Stimulated activated CD4-positive, alpha-beta T cell treated with anti-CD3 and anti-CD28 coated beads, Interleukin-1b, Interleukin-23, amount 100 ng/mL, for 4 hours (primary cell): ENCODE data around the gene SLC39A11.
"Not testable (repeated sequence)": the region's sequence is repeated elsewhere in the genome, so short reads cannot be mapped to it uniquely, and the experiment has no call there.

Experiments used
- DNase-seq, 2 donors: peaks; one replicate each; pipeline ENCODE4 v3.0.0-alpha.2; 2020; ENCODE audit warnings: low read depth in 2 of 2

SLC39A11 gene

DNA sequence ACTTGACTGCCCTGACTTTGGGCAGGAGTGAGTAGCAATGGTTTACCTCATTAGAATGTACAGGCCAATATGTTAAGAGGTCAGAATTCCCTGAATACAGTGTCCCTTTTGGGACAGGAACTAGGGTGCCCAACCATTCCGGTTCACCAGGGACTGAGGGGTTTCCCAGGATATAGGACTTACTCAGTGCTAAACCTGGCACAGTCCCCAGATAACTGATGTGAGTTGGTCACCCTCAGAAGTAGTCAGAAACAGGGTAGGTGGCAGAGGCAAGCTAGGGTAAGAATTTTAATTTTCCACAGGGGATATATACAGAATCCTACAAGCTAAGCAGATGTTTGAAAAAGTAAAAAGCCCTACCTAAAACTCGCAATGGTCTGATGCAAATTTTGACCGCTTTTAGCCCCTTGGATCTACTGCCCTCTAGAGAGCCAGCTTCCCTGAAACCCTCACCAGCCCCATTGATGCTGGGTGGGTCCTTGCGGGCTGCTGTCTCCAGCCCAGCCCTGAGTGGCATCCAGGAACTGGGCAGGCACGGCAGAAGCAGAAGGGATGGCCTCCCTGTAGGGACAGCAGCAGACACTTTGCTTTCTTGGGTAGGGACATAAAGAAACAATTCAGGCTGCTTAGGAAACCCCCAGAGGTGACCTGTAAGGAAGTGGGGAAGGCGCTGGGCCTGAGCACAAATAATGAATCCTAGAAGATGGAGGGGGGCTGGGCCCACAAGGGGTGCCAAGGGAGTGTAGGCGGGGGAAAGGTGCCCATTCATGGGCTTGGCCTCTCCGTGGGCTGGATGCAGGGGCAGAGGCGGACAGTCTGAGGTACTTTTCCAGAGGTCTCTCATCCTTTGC lies 434.8 kb downstream of the SLC39A11 start:
- DNase-seq = no peak

DNA sequence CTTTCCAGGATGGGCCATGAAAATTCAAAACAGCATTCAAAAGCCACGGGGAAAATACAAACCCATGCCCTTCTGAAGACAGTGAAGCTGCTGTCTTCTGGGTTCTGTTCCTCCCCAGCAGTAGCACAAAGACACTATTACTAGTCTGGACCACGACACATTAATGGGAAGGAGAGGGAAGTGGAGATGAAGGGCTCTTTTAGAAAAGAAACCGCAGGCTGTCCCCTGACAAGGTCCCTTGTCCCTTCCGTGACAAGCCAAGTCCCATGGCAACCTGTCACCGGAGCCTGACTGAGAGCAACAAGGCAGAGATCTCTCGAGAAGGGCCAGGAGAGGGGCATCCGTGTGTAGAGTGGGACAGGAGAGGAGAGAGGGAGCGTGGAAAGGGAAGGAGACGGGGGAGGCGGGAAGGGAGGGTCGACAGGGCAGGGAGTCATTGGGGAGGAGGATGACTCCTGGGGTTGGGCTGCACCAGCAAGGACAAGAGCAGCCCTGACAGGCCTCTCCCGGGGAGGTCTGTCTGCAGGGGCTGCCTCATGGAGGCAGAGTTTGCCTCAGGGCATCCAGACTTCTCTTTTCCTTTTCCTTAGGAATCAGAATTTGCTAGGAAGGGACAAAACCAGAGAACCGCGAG lies 436.2 kb downstream of the SLC39A11 start:
- no peak for DNase-seq

- no peak for DNase-seq
These were observed 437.8 kb downstream of the SLC39A11 start for GRCh38 chr17:72654706-72655105.

- no peak for DNase-seq
These were observed 440.5 kb downstream of the SLC39A11 start for GRCh38 chr17:72651988-72652387.

DNA sequence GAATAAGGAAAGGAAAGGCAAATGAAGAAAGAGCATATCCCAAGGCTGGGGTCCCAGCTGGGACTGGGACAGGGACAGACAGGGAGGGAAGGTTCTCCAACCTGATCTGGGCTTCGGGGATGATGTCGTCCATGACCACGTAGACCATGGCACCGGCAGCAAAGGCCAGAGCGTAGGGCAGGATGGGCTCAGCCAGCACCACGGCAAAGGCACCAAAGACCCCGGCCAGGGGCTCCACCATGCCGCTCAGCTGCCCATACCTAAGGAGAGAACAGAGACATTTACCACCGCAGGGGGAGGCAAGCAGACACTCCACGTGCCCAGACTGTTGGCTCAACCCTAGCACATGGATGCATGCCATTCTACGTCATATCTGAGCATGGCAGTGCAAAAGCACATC lies 443.8 kb downstream of the SLC39A11 start:
- no peak for DNase-seq

- no peak for DNase-seq
These were observed 446.3 kb downstream of the SLC39A11 start for GRCh38 chr17:72646176-72646575.

DNA sequence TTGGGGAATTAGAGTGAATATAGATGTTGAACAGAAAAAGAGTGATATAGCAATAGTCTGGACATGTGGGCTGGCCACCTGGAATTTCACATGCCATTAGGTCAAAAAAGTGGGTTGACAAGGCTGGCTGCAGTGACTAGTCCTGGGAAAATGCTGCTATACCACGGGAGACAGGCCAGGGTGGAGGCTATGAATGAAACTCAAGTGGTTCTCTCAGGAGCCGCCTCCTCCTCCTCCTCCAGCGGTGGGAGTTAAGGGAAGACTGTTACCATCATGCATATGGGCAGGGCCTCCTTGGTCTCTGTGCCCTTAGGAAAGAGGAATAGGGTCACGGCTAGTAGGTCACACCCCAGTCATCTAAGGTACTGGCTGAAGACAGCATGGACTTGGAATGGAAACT lies 448.0 kb downstream of the SLC39A11 start:
- no peak for DNase-seq

DNA sequence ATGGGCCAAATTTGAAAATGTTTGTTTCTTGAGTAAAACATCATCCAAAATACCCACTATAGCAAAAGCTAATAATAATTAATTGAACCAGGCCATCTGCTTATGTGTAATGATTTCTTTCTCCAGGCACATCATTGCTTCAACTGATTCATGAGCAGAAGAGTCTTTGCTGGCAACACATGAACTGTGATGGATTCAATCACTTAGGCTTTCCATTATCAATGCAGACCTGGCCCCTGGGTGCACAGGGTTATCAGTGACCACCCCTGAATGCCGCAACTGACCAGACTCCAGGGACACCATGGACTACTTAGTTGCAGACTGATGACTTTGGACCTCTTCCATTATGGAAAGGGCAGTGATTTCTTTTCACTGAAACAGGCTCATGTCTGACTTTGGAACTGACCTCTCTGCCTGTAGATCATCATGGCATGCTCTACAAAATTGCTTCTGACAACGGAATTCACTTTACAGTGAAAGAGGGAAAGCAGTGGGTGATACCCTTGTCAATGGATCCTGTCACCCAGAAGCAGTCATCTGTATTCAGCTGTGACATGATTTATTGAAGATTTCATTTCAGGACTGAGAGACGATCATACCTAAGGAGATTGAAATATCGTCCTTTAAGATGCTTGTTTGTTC lies 448.8 kb downstream of the SLC39A11 start:
- DNase-seq = no peak

DNA sequence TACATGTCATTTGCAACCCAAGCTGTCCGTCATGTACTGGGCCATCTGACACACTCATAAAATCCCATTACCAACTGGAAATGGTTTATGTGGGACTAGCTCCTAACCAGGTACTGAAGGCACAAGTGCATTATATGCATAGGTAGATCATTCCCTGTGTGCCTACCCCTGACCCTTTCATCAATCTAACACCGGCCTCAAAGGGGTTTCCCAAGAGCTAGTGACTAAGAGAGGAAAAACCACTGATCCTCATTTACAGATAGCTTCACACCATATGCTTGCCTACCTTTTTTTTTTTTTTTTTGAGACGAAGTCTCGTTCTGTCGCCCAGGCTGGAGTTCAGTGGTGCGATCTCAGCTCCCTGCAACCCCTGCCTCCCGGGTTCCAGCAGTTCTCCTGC lies 449.8 kb downstream of the SLC39A11 start:
- no peak for DNase-seq

GRCh38 chr17:72640415-72641165 lies 451.9 kb downstream of the SLC39A11 start:
- DNase-seq = no peak

- DNase-seq = no peak
These were observed 452.8 kb downstream of the SLC39A11 start for GRCh38 chr17:72639711-72640110.

DNA sequence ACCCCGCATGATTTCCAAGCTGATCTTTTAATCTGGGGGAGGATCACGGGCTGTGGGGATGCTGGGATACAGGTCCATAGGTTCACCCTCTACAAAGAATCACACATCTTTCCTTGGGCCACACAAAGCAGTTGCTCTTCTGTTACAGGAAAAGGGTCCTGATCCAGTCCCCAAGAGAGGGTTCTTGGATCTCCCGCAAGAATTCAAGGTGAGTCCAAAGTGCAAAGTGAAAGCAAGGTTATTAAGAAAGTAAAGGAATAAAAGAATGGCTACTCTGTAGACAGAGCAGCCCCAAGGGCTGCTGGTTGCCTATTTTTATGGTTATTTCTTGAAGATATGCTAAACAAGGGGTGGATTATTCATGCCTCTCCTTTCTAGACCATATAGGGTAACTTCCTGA lies 453.6 kb downstream of the SLC39A11 start:
- DNase-seq = not testable (repeated sequence)

DNA sequence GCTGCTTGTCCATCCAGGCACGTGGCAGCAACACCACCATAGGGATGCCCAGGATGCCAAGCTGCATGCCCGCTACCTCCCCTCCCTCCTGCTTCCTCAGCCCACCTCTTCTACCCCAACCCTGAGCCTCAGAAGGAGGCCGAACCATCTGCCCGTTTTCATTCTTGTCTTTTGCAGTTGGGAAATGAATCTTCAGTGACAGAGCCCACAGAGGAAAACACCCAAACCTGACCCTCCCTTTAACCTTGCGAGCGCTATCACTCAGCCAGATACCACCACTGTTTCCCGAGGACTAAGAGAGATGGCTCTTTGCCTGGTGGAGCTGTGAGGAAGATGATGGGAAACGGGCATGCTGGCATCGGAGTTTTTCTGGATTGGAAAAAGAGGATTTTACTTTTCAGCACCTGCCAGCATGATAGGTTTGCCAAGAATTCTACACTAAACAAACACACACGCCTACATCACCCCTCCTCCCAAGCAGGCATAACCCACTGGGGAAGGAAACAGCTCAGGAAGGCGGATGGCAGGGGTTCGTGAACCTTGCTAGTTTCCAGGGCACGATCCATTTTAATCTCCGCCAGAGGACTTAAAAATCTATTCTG lies 457.4 kb downstream of the SLC39A11 start:
- no peak for DNase-seq

- no peak for DNase-seq
These were observed 457.9 kb downstream of the SLC39A11 start for GRCh38 chr17:72634621-72635020.

- no peak for DNase-seq
These were observed 460.4 kb downstream of the SLC39A11 start for GRCh38 chr17:72631949-72632684.

DNA sequence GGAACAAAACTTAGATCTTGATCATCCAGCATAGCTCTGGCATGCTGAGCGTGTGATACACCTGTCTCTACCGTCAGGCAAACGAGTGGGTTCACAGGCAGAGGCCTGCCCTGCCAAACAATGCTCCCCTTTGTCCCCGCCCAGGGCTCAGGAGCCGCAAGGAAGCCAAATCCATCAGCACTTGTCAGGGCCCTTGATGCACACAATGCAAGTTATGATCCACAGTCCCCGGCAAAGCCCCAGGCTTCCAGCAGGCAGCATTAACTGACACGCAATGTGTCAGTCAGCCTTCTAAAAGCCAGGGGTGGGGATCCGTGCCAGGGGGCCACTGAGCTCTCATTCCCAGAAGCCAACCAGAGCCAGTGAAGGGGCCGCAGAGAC lies 460.9 kb downstream of the SLC39A11 start:
- no peak for DNase-seq

- no peak for DNase-seq
These were observed 467.8 kb downstream of the SLC39A11 start for GRCh38 chr17:72624652-72625051.

DNA sequence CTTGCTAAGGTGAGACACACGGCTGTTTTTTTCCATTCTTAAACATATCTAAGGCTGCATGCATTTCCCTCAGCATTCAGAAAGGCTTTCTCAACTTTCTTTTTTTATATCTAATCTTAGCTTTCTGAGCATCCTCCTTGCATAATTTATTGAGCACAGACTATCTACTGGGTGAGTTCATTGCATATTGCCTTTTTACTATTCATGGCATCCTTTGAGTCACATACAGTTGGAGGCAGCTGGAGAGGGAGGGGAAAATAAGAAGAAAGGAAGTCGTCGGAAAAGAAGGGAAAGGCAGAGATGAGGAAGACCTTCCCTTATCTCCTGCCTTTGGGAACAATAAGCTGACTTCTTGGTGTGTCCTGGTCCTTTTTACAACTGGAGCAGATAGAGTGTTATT lies 468.3 kb downstream of the SLC39A11 start:
- no peak for DNase-seq

GRCh38 chr17:72622661-72623433 lies 469.6 kb downstream of the SLC39A11 start:
- DNase-seq = no peak

DNA sequence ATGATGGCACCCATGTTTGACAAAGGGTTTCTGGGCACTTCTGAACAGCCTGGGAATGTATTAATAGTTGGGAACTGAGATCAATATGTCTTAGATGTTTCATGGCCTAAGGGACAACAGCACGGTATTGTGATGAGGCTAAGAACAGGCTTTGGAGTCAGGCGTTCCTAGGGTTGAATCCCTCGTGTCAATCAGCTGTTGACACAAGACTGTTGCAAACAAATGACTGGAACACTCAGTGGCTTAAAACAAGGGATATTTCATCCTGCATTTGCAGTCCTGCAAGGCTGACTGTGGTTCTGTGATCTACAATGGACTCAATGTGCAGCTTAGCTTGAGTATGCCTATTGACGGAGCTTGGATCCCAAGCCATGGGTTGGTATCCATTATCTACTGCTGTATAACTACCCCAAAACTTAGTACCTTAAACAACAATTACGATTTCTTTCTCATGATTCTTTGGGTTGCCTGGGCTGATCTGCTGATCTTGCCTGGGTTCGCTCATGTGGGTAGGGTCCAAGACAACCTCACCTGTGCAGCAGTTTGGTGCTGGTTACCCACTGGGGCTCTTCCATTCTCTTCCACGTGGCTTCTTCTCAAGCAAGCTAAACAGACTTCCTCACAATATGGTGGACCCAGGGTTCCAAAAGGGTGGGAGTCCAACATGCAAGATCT lies 472.4 kb downstream of the SLC39A11 start:
- DNase-seq = no peak
